CD4-positive, alpha-beta T cell treated with Interleukin-17A for 1 hour (primary cell): ENCODE results near the gene CTR9.
"Not testable (repeated sequence)": the region's sequence is repeated elsewhere in the genome, so short reads cannot be mapped to it uniquely, and the experiment has no call there.

Experiments used
- DNase-seq: peaks from one replicate; pipeline ENCODE4 v3.0.0-alpha.2; 2020

The CTR9 gene

GRCh38 chr11:10785146-10785474 lies 34.1 kb downstream of the CTR9 start:
- DNase-seq = no peak

DNA sequence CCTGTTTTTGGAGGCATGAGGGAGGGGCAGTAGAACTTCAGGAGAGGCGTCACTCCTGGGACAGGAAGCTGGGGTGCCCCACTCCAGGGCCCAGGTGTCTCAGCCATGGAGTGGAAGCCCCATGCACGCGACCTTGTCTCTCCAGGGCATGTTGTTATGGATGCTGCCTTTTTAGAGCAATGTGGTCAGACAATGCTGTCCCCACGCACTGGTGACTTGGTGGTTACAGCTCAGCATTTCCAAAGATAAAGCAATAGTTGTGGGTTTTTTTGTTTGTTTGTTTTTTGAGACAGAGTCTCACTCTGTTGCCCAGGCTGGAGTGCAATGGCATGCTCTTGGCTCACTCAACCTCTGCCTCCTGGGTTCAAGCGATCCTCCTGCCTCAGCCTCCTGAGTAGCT lies 35.4 kb downstream of the CTR9 start:
- no peak for DNase-seq

DNA sequence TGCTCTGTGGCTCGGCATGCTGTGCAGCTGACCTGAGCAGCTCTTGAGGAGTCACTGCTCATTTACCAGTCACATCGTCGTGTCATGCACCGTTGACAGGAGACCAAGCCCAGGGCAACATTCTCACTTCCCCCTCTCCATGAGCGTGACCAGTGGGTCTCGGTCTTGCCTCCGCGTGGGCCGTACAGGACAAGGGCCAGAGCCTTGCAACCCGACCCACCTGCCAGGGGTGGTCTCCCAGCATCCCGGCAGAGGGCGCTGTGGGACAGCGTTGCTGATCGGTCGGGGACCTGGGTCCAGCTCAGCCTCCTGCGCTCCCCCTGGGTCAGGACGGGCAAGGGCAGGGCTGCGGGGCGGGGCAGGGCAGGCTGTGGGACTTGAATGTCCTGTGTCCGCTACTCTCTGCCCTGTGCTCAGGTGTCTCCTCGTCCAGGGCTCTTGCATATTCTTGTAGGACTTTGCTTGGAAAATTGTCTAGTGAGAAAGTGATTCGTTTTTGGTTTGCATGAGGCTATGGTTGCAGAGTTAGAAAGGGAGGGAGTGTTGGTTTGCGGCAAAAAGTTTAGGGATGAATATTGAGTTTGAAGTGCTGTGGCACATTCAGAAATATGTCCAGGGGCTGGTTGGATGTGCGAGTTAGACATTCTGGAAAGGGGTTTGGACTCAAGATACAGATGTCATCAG lies 41.5 kb downstream of the CTR9 start:
- peak; percentile 80 for DNase-seq

DNA sequence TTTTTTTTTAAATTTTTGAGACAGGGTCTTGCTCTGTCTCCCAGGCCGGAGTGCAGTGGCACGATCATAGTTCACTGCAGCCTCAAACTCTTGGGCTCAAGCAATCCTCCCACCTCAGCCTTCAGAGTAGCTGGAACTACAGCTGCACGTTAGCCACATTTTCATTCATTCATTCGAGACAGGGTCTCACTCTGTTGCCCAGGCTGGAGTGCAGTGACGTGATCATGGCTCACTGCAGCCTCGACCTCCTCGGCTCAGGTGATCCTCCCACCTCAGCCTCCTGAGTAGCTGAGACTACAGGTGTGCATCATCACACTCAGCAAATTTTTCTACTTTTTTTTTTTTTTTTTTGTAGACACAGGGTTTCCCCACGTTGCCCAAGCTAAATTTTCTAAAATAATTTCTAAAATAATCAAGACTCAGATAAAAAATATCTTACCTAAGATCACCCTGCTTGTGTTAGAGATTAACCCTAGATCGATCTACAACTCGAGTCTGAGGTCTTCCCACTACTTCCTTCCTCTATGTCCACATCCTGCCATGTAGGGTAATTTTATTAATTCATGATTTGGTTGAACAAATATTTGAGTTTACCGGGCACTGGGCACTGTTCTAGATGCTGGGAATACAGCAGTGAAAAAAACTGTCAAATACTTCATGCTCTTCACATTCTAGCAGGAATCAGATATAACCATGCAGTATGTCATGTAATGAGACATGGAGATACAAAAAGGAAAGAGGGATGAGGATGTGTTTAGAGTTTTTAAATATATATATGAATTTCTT lies 42.6 kb downstream of the CTR9 start:
- DNase-seq = no peak

DNA sequence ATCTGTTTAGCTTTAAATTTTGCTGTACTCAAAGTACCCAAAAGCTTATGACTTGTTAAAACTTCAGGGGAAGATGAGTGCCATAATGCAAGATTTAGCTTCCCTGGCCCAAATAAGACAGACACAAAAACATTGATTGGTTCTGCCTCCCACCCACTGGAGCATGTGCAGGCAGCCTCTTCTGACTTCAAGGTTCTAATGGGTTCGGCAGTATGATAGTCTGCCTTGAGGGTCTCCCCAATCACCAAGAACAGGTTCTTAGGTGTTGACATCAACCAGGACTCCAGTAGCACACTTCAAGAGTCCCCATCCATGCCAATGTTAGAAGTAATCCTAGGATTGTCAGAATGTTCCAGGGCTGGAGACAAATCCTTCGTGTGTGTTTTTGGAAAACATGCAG lies 45.1 kb downstream of the CTR9 start:
- DNase-seq = no peak

GRCh38 chr11:10797001-10797400 lies 46.0 kb downstream of the CTR9 start:
- DNase-seq = peak; percentile 55

DNA sequence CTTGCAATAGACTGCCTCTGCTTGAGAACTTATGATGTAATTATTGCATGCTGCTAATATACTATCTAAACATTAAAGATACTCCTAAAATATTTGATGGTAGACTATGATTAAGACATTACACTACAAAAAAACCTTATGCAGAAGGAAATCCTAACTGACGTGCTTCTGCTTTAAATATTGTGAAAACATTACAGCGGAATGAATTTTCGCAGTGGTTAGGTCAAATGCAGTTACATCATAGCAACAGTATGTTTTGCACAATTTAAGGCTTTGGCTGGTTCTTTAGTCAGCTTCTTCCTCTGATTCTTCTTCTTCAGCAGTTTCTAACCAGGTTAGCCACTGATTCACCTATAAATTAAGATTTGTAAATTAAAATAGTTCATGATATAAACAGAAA lies 46.5 kb downstream of the CTR9 start:
- no peak for DNase-seq

DNA sequence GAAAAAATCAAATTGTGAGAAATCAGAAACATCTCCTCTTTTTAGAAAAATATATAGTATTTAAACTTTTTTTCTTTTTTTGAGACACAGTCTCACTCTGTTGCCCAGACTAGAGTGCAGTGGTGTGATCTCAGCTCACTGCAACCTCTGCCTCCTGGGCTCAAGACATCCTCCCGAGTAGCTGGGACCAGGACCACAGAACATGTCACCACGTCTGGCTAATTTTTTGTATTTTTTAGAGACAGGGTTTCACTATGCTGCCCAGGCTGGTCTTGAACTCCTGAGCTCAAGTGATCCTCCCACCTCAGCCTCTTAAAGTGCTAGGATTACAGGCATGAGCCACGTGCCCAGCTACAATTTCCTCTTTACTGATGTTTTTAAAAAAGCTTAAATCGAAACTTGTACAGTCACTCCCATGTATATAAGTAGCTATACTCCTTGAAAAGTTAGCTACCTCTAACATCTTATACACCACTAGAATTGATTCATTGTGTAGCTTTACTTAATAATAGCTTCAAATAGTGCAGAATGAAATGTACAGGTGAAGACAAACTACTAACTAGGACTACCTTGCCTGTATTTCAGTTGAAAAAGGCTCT lies 47.4 kb downstream of the CTR9 start:
- no peak for DNase-seq

- no peak for DNase-seq
These were observed 49.2 kb downstream of the CTR9 start for GRCh38 chr11:10800292-10800691.

GRCh38 chr11:10803676-10804075 lies 52.6 kb downstream of the CTR9 start:
- no peak for DNase-seq

DNA sequence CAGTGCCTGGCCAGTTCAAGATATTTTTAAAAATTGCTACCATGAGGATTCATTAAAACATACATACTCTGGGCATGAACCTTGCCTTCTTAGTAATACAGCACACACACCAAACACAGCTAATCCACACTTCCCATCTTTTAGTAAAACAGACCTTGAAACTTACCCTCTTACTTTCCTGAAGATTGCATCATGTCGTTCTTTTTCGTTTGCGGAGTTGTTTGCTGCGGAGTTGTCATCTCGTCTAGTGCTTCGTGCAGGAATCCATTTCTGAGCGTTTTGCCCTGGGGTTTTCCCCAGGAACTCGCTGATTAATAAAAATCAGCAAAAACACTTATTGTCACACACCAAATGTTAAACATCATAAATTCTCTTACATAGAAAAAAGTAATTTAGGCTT lies 54.7 kb downstream of the CTR9 start:
- DNase-seq = no peak

DNA sequence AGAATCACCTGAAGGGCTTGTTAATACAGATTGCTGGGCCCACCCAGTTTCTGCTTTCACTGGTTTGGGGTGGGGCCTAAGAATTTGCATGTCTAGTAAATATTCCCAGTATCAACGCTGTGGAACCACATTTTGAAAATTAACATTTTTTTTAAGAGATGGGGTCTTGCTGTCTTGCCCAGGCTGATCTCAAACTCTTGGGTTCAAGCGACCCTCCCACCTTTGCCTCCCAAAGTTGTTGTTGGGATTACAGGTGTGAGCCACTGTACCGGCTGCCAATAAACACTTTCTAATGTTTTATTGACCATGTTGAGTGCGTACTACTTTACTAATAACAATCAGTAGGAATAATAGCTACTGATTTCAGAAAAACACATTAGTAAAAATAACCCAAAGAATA lies 55.2 kb downstream of the CTR9 start:
- DNase-seq = no peak

DNA sequence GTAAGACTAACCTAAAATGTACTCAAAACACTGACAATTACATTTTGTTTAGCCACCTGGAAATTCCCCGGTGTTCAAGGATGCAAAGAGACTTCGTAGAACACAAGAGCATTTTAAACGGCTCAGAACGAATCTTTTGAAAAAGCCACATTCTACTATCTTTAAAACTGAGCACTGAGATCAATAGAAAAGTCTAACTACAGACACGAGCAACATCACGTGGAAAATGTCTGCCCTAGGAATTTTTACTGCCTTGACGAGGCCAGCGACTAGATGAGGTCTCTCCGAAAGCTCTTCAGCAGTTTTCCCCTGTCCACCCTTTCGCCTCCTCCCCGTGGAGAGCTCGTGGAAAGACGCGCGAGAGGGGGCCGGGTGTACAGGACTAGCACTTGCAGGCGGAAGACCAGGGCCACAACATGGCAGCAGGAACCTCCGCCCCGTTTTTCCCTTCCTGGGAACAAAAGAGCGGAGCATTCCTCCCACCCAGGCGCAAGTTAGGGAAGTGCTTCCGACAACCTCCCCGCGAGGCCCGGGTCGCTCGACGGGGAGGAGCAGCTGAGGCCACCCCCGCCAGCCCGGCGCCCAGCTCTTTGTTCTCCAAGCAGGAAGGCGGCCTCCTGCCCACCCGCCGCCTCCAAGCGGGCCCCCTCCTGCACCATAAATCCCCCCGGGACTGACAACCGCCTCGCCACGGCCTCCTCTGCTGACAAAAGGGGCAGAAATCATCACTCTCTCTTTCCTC lies 56.6 kb downstream of the CTR9 start:
- DNase-seq = peak; percentile 51

DNA sequence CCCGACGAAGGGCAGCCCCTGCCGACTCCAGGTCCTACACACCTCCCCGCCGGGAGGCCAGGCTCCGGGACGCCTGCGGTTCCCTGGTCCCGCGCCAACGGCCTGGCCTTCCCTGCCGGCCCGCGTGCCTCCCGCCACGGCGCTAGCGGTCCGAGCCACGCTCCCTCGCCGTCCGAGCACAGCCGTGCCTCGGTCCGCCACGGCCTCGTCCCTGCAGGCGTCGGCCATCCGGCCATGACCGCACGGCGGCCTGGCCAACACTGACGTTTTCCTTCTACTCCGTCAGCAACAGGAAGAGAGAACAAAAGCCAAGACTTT lies 57.1 kb downstream of the CTR9 start:
- no peak for DNase-seq

DNA sequence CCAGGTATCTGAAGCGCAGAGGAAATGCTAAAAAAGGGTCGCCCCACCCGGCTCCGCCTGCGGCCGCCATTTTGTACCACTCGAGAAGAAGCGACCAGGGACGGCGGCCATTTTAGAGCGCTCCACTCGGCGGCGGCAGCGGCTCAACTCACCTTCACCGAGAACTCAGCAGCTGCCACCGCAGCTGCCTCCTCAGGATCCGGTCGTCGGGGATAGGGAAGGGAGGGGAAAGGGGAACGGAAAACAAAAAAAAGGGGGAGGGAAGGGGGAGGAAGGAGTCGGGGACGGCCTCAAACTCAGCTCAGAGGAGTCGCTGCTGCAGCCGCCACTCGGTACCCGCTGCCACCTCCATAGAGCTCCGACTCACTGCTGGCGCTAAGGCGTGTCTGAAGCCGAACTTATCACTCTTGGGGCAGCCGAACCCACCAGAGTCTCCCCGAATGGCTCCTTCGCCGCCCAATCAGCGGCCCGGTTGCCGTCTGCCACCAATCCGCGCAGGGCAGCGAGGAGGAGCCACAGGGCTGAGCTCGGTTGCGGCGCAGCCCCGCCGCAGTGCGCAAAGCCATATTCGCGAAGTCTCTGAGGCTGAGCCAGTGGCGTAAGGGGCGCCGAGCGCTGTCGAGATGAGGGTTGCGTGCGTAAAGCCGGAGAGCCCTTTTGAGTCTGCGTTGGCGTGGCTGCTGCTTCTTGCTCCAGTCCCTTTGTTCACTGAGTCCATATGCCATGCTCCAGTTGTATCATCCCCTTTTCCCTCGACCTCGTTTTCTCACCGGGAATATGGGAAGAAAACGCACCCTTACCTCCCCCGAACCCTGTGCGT lies 57.7 kb downstream of the CTR9 start, which contains the start of gene EIF4G2:
EIF4G2 (minus strand) TSS at position 374 of the 820 bp plus-strand sequence.
- peak; percentile 99 for DNase-seq

GRCh38 chr11:10809373-10810160 lies 58.5 kb downstream of the CTR9 start:
- peak; percentile 57 for DNase-seq

- DNase-seq = no peak
These were observed 62.9 kb downstream of the CTR9 start for GRCh38 chr11:10813945-10814344.

GRCh38 chr11:10818594-10818993 lies 67.5 kb downstream of the CTR9 start:
- no peak for DNase-seq

- not testable (repeated sequence) for DNase-seq
These were observed 71.4 kb downstream of the CTR9 start for GRCh38 chr11:10822491-10822890.

DNA sequence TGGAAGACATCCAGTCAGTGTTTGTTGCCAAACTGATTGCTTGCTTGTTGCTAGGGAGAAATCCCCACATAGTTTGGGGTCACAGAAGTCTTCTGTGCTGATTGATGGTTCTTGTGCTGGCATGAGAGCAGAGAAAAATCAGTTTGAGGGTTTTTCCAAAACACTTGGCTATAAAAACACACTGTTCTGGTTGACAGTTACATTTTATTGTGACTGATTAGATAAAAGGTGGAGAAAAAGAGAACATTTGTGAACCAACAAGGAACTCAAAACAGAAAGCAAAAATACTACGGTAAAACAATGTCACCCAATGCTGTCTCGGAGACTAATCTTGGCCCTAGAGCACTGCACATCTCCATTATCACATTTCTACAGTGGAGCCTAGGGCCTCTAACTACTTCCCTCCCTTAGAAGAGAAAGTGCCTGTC lies 72.1 kb downstream of the CTR9 start:
- DNase-seq = no peak

DNA sequence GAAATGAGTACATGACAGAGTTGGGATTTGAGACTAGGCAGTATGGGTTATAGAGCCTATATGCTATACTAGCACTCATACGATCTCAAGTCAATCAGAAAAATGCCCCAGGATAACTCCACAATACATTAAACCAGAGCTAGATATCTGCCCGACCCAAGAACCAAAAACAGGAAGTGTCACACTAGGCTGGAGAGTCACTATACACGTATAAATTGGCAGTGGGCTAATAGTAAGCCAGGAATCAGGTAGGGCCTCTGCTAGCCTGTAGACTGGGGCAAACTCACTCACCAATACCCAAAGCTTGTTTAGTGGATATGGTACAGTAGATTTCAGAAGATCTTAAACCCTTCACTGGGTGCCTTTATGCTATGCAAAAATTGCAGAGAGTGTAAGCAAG lies 73.8 kb downstream of the CTR9 start:
- DNase-seq = no peak

- no peak for DNase-seq
These were observed 77.4 kb downstream of the CTR9 start for GRCh38 chr11:10828402-10828801.
